ENCODE data around the gene XPO6. TPM values are rescaled to one million over a fixed set of nuclear protein-coding genes. Genes with fewer than 3 reads are reported as not detected.

XPO6 gene
- polyA plus RNA-seq, 1 donor from 2014 or later, result 104 TPM

DNA sequence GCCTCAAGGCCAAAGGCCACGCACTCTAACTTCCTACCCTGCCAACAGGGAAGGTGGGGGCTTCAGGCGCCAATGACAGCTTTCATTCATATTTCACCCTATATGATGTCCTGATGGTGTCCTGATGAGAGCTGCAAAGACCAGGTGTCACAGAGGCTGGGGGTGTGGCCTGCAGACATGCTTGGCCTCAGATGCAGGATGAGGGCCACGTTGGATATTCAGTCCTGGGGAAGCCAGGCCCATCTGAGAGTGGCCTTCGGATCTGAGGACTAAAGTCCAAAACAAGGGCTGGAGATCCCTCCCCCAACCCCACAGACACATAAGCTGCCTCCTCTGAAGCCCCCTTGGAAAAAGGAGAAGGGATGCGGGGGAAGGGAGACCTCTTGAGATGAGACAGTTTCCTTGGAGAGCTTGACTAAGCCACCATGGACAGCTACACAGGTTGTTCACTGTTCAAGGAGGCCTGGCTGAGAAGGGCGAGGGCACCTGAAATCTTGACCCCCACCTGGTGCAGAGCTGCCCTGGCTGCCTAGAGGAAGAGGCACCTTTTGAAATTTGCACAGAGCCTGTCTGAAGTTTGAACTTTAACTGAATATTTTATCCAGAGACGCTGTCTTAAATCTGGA lies 124.0 kb downstream of the XPO6 start:
- TF ChIP-seq, protein P1, sequence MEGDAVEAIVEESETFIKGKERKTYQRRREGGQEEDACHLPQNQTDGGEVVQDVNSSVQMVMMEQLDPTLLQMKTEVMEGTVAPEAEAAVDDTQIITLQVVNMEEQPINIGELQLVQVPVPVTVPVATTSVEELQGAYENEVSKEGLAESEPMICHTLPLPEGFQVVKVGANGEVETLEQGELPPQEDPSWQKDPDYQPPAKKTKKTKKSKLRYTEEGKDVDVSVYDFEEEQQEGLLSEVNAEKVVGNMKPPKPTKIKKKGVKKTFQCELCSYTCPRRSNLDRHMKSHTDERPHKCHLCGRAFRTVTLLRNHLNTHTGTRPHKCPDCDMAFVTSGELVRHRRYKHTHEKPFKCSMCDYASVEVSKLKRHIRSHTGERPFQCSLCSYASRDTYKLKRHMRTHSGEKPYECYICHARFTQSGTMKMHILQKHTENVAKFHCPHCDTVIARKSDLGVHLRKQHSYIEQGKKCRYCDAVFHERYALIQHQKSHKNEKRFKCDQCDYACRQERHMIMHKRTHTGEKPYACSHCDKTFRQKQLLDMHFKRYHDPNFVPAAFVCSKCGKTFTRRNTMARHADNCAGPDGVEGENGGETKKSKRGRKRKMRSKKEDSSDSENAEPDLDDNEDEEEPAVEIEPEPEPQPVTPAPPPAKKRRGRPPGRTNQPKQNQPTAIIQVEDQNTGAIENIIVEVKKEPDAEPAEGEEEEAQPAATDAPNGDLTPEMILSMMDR (IDR thresholded peaks at IDR 0.05; ENCODE audit: poor library complexity, severe bottlenecking), result no peak
- no peaks in the 10 kb centered on the region for H3K27me3 ChIP-seq (ENCODE audit: insufficient read depth, low read depth, low read length)
- H3K4me3 ChIP-seq (ENCODE audit: low read length), result no peak overlapping the region
- no peak overlapping the region for H3K27ac ChIP-seq (ENCODE audit: low read length)
- H3K9me2 ChIP-seq (ENCODE audit: insufficient read depth, low read length), result no peaks in the 10 kb centered on the region
- H3K9me3 ChIP-seq (ENCODE audit: low read length), result no peaks in the 10 kb centered on the region
- no peaks in the 10 kb centered on the region for H3F3A ChIP-seq (ENCODE audit: insufficient read depth, low read length, poor library complexity, severe bottlenecking)
- H3K79me2 ChIP-seq (replicated peaks; ENCODE audit: insufficient read depth, low read length), result no peaks in the 10 kb centered on the region
- no peak overlapping the region for H2AFZ ChIP-seq (ENCODE audit: low read depth, low read length)
- no peaks in the 10 kb centered on the region for H4K20me1 ChIP-seq (ENCODE audit: insufficient read depth)
- H3K9ac ChIP-seq (ENCODE audit: low read length), result no peak overlapping the region
- H3K36me3 ChIP-seq (ENCODE audit: insufficient read depth, low read length), result no peaks in the 10 kb centered on the region
- no peak overlapping the region for H3K4me2 ChIP-seq (ENCODE audit: low read length)

DNA sequence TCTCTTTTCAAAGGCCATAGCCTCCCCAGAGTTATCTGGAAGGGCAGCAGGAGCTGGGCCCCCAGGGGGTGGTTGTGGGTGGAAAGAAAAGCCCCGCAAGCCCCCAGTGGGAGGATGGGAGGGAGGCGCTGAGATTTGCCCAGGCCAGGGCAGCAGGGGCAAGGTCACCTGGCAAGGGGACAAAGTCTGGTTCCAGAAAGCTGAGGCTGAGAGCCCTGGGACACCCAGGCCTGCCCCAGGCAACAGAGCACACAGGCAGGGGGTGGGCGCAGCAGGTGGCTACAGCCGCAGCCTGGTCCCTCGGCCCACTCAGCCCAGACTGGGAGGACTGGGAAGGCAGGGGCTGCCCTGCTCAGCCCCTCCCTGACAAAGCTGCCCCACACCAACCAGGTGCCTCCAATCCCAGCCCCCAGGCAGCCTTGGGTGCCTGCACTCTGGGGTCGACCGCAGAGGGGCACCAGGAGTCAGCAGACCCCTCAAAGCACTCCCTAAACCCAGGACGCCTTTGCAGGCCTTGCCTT lies 124.6 kb downstream of the XPO6 start:
- TF ChIP-seq, protein P1 (IDR thresholded peaks at IDR 0.05; ENCODE audit: poor library complexity, severe bottlenecking), result no peak
- TF ChIP-seq EZH2 (IDR thresholded peaks at IDR 0.05; ENCODE audit: borderline replicate concordance, insufficient read depth, low read length, poor library complexity, severe bottlenecking) (no peak), TAF1 (IDR thresholded peaks at IDR 0.05; ENCODE audit: low read depth) (no peak), POLR2AphosphoS5 (IDR thresholded peaks at IDR 0.05) (no peak), MXI1 (conservative IDR thresholded peaks at IDR 0.05; ENCODE audit: poor library complexity, severe bottlenecking) (no peak), RAD21 (conservative IDR thresholded peaks at IDR 0.05) (no peak)
- no peak overlapping the region for H3K4me2 ChIP-seq (ENCODE audit: low read length)
- no peak overlapping the region for H3K4me3 ChIP-seq (ENCODE audit: low read length)
- H2AFZ ChIP-seq (ENCODE audit: low read depth, low read length), result no peak overlapping the region
- no peak overlapping the region for H3K9ac ChIP-seq (ENCODE audit: low read length)
- no peaks in the 10 kb centered on the region for H3K9me2 ChIP-seq (ENCODE audit: insufficient read depth, low read length)
- H3K9me3 ChIP-seq (ENCODE audit: low read length), result no peaks in the 10 kb centered on the region
- no peaks in the 10 kb centered on the region for H3F3A ChIP-seq (ENCODE audit: insufficient read depth, low read length, poor library complexity, severe bottlenecking)
- no peaks in the 10 kb centered on the region for H3K27me3 ChIP-seq (ENCODE audit: insufficient read depth, low read depth, low read length)
- H4K20me1 ChIP-seq (ENCODE audit: insufficient read depth), result no peaks in the 10 kb centered on the region
- H3K27ac ChIP-seq (ENCODE audit: low read length), result no peak overlapping the region
- no peaks in the 10 kb centered on the region for H3K79me2 ChIP-seq (replicated peaks; ENCODE audit: insufficient read depth, low read length)
- H3K36me3 ChIP-seq (ENCODE audit: insufficient read depth, low read length), result no peaks in the 10 kb centered on the region

DNA sequence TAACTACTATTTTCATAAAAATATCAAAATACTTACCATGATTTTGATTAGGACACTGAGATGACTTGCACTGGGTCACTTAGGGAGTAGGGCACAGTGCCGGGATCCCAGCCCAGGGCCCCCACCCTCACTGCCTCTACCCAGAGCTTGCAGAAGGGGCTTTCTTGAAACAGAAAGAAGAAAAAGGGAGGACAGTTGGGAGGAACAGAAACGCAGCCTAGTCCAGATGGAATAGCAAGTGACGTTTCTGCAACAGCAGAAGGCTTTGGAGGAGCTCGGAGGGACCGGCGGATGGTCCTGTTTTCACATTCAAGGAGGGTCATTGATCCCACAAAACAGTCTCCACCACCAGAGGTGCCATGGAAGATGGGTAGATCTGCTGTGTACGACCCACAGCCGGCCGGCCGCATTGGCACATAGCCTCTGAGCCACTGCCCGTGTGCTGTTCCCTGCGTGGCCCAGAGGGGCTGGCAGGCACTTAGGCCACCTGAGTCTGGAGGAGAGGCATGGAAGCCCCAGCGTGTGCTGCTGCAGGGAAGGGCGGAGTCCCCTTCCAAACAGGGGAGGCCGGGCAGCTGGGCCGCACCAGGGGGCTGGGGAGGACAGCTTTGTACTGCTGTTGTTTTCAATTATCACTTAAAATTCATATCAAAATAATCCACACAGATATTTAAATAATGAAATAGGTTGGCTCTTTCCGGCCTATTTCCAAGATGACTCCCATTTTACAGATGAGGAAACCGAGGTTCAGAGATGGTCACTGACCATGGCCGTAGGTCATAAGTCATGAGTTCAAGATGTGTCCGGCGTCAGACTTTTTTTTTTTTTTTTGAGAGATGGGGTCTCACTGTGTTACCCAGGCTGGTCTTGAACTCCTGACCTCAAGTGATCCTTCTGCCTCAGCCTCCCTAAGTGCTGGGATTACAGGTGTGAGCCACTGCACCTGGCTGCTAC lies 125.3 kb downstream of the XPO6 start:
- no peak overlapping the region for H2AFZ ChIP-seq (ENCODE audit: low read depth, low read length)
- H3K79me2 ChIP-seq (replicated peaks; ENCODE audit: insufficient read depth, low read length), result no peaks in the 10 kb centered on the region
- H3K4me2 ChIP-seq (ENCODE audit: low read length), result no peak overlapping the region
- no peaks in the 10 kb centered on the region for H3K36me3 ChIP-seq (ENCODE audit: insufficient read depth, low read length)
- no peaks in the 10 kb centered on the region for H4K20me1 ChIP-seq (ENCODE audit: insufficient read depth)
- no peaks in the 10 kb centered on the region for H3F3A ChIP-seq (ENCODE audit: insufficient read depth, low read length, poor library complexity, severe bottlenecking)
- H3K4me3 ChIP-seq (ENCODE audit: low read length), result no peak overlapping the region
- H3K9me2 ChIP-seq (ENCODE audit: insufficient read depth, low read length), result no peaks in the 10 kb centered on the region
- no peaks in the 10 kb centered on the region for H3K9me3 ChIP-seq (ENCODE audit: low read length)
- no peak overlapping the region for H3K27ac ChIP-seq (ENCODE audit: low read length)
- no peaks in the 10 kb centered on the region for H3K27me3 ChIP-seq (ENCODE audit: insufficient read depth, low read depth, low read length)
- no peak overlapping the region for H3K9ac ChIP-seq (ENCODE audit: low read length)
- TF ChIP-seq MXI1 (conservative IDR thresholded peaks at IDR 0.05; ENCODE audit: poor library complexity, severe bottlenecking) (no peak), EZH2 (IDR thresholded peaks at IDR 0.05; ENCODE audit: borderline replicate concordance, insufficient read depth, low read length, poor library complexity, severe bottlenecking) (no peak), POLR2AphosphoS5 (IDR thresholded peaks at IDR 0.05) (no peak), SMC3 (conservative IDR thresholded peaks at IDR 0.05; ENCODE audit: poor library complexity) (no peak), RAD21 (conservative IDR thresholded peaks at IDR 0.05) (no peak), TAF1 (IDR thresholded peaks at IDR 0.05; ENCODE audit: low read depth) (no peak)
- TF ChIP-seq, protein P1 (IDR thresholded peaks at IDR 0.05; ENCODE audit: poor library complexity, severe bottlenecking), result no peak
- TF ChIP-seq, protein P2, sequence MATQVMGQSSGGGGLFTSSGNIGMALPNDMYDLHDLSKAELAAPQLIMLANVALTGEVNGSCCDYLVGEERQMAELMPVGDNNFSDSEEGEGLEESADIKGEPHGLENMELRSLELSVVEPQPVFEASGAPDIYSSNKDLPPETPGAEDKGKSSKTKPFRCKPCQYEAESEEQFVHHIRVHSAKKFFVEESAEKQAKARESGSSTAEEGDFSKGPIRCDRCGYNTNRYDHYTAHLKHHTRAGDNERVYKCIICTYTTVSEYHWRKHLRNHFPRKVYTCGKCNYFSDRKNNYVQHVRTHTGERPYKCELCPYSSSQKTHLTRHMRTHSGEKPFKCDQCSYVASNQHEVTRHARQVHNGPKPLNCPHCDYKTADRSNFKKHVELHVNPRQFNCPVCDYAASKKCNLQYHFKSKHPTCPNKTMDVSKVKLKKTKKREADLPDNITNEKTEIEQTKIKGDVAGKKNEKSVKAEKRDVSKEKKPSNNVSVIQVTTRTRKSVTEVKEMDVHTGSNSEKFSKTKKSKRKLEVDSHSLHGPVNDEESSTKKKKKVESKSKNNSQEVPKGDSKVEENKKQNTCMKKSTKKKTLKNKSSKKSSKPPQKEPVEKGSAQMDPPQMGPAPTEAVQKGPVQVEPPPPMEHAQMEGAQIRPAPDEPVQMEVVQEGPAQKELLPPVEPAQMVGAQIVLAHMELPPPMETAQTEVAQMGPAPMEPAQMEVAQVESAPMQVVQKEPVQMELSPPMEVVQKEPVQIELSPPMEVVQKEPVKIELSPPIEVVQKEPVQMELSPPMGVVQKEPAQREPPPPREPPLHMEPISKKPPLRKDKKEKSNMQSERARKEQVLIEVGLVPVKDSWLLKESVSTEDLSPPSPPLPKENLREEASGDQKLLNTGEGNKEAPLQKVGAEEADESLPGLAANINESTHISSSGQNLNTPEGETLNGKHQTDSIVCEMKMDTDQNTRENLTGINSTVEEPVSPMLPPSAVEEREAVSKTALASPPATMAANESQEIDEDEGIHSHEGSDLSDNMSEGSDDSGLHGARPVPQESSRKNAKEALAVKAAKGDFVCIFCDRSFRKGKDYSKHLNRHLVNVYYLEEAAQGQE (IDR thresholded peaks at IDR 0.05; ENCODE audit: borderline replicate concordance), result no peak
